Tibial artery (tissue), 4 donors: ENCODE measurements around the gene ERGIC1.
"Not testable (repeated sequence)": the region's sequence is repeated elsewhere in the genome, so short reads cannot be mapped to it uniquely, and the experiment has no call there.

ENCODE experiments used
- DNase-seq, 2 donors: peaks; one replicate each; pipeline ENCODE4 v3.0.0-alpha.2; 2019
- H3K27ac ChIP-seq, 2 donors: fragments of 200-600 bp; sonication (generic) in 1 of 2; 1 replicate in 1 of 2; 2 replicates in 1 of 2; pipeline ENCODE4 v1.5.1; 2018 to 2019; ENCODE audit warnings: mild to moderate bottlenecking in 1 of 2
- H3K27me3 ChIP-seq, 2 donors: fragments of 200-600 bp; sonication (generic) in 1 of 2; one replicate each; pipeline versions ENCODE4 v1.5.1 to v1.6.0; 2016 to 2019
- H3K36me3 ChIP-seq, 3 donors: fragments of 200-600 bp; sonication (generic) in 2 of 3; one replicate each; pipeline ENCODE4 v1.5.1; 2016 to 2019; ENCODE audit warnings: mild to moderate bottlenecking in 2 of 3
- H3K4me1 ChIP-seq, 4 donors: fragments of 200-600 bp; sonication (generic) in 2 of 4; 1 replicate in 3 of 4; 2 replicates in 1 of 4; pipeline ENCODE4 v1.5.1; 2016 to 2019
- H3K4me3 ChIP-seq, 2 donors: fragments of 200-600 bp; sonication (generic) in 1 of 2; 1 replicate in 1 of 2; 2 replicates in 1 of 2; pipeline ENCODE4 v1.5.1; 2018 to 2019; ENCODE audit warnings: mild to moderate bottlenecking in 2 of 2
- H3K9me3 ChIP-seq, 3 donors: fragments of 200-600 bp; sonication (generic) in 1 of 3; one replicate each; pipeline ENCODE4 v1.5.1; 2016 to 2019
- CTCF ChIP-seq, 2 experiments: fragments of 200-600 bp in 1 of 2; fragments of 450-650 bp in 1 of 2; IDR thresholded peaks; one replicate each; pipeline ENCODE4 v1.5.1; 2017 to 2019; ENCODE audit warnings: antibody characterized with exemption in 2 of 2, mild to moderate bottlenecking in 1 of 2, moderate library complexity in 1 of 2
- intact Hi-C: fragments of 100-400 bp; cut with DNase I; formaldehyde crosslinking; loops from one replicate; pipeline ENCODE4 v1.15.0; 2023; ENCODE audit warnings: low total_unique reads

The ERGIC1 gene

GRCh38 chr5:172892713-172893112 lies 58.7 kb downstream of the ERGIC1 start:
- TF ChIP-seq CTCF (IDR thresholded peaks at IDR 0.05): no peak
- Histone ChIP-seq H3K27ac (peak overlapping the region; percentile 86 to 96), H3K4me1 (peaks cover 0 to 71% (median 39%) of the 10 kb centered on the region in 4 donors), H3K27me3 (no peaks in the 10 kb centered on the region), H3K9me3 (no peaks in the 10 kb centered on the region), H3K36me3 (peaks cover 6 to 25% (median 9%) of the 10 kb centered on the region in 3 donors), H3K4me3 (no peak overlapping the region)
- intact Hi-C loops: no loop called here
- no peak for DNase-seq

- H3K36me3 ChIP-seq: peaks cover 0 to 23% (median 0%) of the 10 kb centered on the region in 3 donors
- no peak for DNase-seq
These were observed 60.8 kb downstream of the ERGIC1 start for GRCh38 chr5:172894767-172895388.

GRCh38 chr5:172895549-172895948 lies 61.5 kb downstream of the ERGIC1 start:
- Histone ChIP-seq H3K27ac (peak overlapping the region; percentile 92 to 96), H3K4me3 (no peak overlapping the region), H3K27me3 (no peaks in the 10 kb centered on the region), H3K4me1 (peaks cover 0 to 66% (median 46%) of the 10 kb centered on the region in 4 donors), H3K36me3 (peaks cover 0 to 22% (median 5%) of the 10 kb centered on the region in 3 donors), H3K9me3 (no peaks in the 10 kb centered on the region)
- DNase-seq: no peak
- intact Hi-C loops: no loop called here
- TF ChIP-seq CTCF (IDR thresholded peaks at IDR 0.05): no peak

More at GRCh38 chr5:172894767-172895388, 60.8 kb downstream of the ERGIC1 start:
- Histone ChIP-seq H3K27ac (peak overlapping the region; percentile 92 to 96), H3K4me3 (no peak overlapping the region), H3K9me3 (no peaks in the 10 kb centered on the region), H3K27me3 (no peaks in the 10 kb centered on the region), H3K4me1 (peaks cover 0 to 66% (median 45%) of the 10 kb centered on the region in 4 donors)
- no peak for TF ChIP-seq CTCF (IDR thresholded peaks at IDR 0.05)
- intact Hi-C loops: no loop called here

- no peaks in the 10 kb centered on the region for H3K9me3 ChIP-seq
- no peak overlapping the region for H3K4me3 ChIP-seq
- intact Hi-C loops: no loop called here
- H3K27me3 ChIP-seq: no peaks in the 10 kb centered on the region
- H3K4me1 ChIP-seq: peaks cover 0 to 66% (median 45%) of the 10 kb centered on the region in 4 donors
- H3K36me3 ChIP-seq: peaks cover 0 to 15% (median 5%) of the 10 kb centered on the region in 3 donors
- peak overlapping the region; percentile 92 to 96 for H3K27ac ChIP-seq
- DNase-seq: no peak
- no peak for TF ChIP-seq CTCF (IDR thresholded peaks at IDR 0.05)
These were observed 62.4 kb downstream of the ERGIC1 start for GRCh38 chr5:172896465-172896864.

- Histone ChIP-seq H3K4me1 (peaks cover 0 to 68% (median 47%) of the 10 kb centered on the region in 4 donors), H3K36me3 (peaks cover 0 to 15% (median 5%) of the 10 kb centered on the region in 3 donors), H3K27ac (peak overlapping the region; percentile 92 to 96), H3K4me3 (peak overlapping the region; percentile 20 to 33)
- H3K9me3 ChIP-seq, H3K27me3 ChIP-seq, DNase-seq, intact Hi-C loops: not testable (repeated sequence)
These were observed 63.0 kb downstream of the ERGIC1 start for GRCh38 chr5:172897067-172897466.

- H3K4me3 ChIP-seq: peak overlapping the region; percentile 20 to 33
- TF ChIP-seq CTCF (IDR thresholded peaks at IDR 0.05): peak in 1 of 2 experiments; percentile 13
- peaks cover 0 to 15% (median 5%) of the 10 kb centered on the region in 3 donors for H3K36me3 ChIP-seq
- peak overlapping the region; percentile 92 to 96 for H3K27ac ChIP-seq
- H3K4me1 ChIP-seq: peaks cover 2 to 68% (median 47%) of the 10 kb centered on the region in 4 donors
- H3K9me3 ChIP-seq: no peaks in the 10 kb centered on the region
- no peak for DNase-seq
- intact Hi-C loops: no loop called here
- H3K27me3 ChIP-seq: no peaks in the 10 kb centered on the region
These were observed 63.6 kb downstream of the ERGIC1 start for GRCh38 chr5:172897481-172898217.
